Trophoblast cell (in vitro differentiated cells and primary cell): Measurements from ENCODE around the gene LDLRAD4.

Experiments
- DNase-seq, 2 donors: peaks; one replicate each; pipeline ENCODE4 v3.0.0-alpha.2; 2016
- H2AFZ ChIP-seq: 2 replicates; pipeline ENCODE4 v1.6.1; 2013; ENCODE audit warnings: low read length, moderate library complexity, mild to moderate bottlenecking; ENCODE audit not compliant: insufficient read depth, poor library complexity
- H2AK5ac ChIP-seq: 2 replicates; pipeline ENCODE4 v1.6.1; 2013; ENCODE audit warnings: mild to moderate bottlenecking, low read length
- H2BK120ac ChIP-seq: 2 replicates; pipeline ENCODE4 v1.6.1; 2013; ENCODE audit warnings: low read length, mild to moderate bottlenecking, moderate library complexity; ENCODE audit not compliant: insufficient read depth, poor library complexity
- H2BK12ac ChIP-seq: 2 replicates; pipeline ENCODE4 v1.6.1; 2013; ENCODE audit warnings: mild to moderate bottlenecking, low read length, moderate library complexity
- H2BK5ac ChIP-seq: 2 replicates; pipeline ENCODE4 v1.6.1; 2013; ENCODE audit warnings: low read length, low read depth, moderate library complexity, mild to moderate bottlenecking; ENCODE audit not compliant: poor library complexity
- H3K14ac ChIP-seq: 2 replicates; pipeline ENCODE4 v1.6.1; 2013; ENCODE audit warnings: mild to moderate bottlenecking, low read length
- H3K18ac ChIP-seq: 2 replicates; pipeline ENCODE4 v1.6.1; 2013; ENCODE audit warnings: mild to moderate bottlenecking, low read length
- H3K23ac ChIP-seq: 2 replicates; pipeline ENCODE4 v1.6.1; 2013; ENCODE audit warnings: low read length
- H3K27ac ChIP-seq: 2 replicates; pipeline ENCODE4 v1.5.1; 2013; ENCODE audit warnings: low read depth, mild to moderate bottlenecking, inconsistent platforms, low read length, moderate library complexity
- H3K27me3 ChIP-seq: 2 replicates; pipeline ENCODE4 v1.6.1; 2013; ENCODE audit warnings: inconsistent platforms, mild to moderate bottlenecking, low read length, moderate library complexity; ENCODE audit not compliant: insufficient read depth
- H3K36me3 ChIP-seq, 2 experiments: 1 replicate in 1 of 2; 2 replicates in 1 of 2; pipeline ENCODE4 v1.6.1; 2013; ENCODE audit warnings: low read length in 2 of 2, mild to moderate bottlenecking in 2 of 2, moderate library complexity in 1 of 2; ENCODE audit not compliant: insufficient read depth in 2 of 2, control insufficient read depth in 1 of 2
- H3K4ac ChIP-seq: 2 replicates; pipeline ENCODE4 v1.6.1; 2013; ENCODE audit warnings: low read depth, mild to moderate bottlenecking, low read length, moderate library complexity
- H3K4me1 ChIP-seq, 2 experiments: 1 replicate in 1 of 2; 2 replicates in 1 of 2; pipeline ENCODE4 v1.6.1; 2013; ENCODE audit warnings: low read length in 2 of 2, mild to moderate bottlenecking in 2 of 2, moderate library complexity in 1 of 2; ENCODE audit not compliant: insufficient read depth in 2 of 2, control insufficient read depth in 1 of 2
- H3K4me2 ChIP-seq: 2 replicates; pipeline ENCODE4 v1.6.1; 2013; ENCODE audit warnings: inconsistent platforms, mild to moderate bottlenecking, low read length, moderate library complexity
- H3K4me3 ChIP-seq: 2 replicates; pipeline ENCODE4 v1.5.1; 2013; ENCODE audit warnings: mild to moderate bottlenecking, low read depth, low read length, inconsistent platforms
- H3K79me1 ChIP-seq: one replicate; pipeline ENCODE4 v1.6.1; 2013; ENCODE audit warnings: low read length
- H3K79me2 ChIP-seq: 2 replicates; pipeline ENCODE4 v1.6.1; 2013; ENCODE audit warnings: low read length, mild to moderate bottlenecking; ENCODE audit not compliant: control insufficient read depth, insufficient read depth, poor library complexity
- H3K9ac ChIP-seq: 2 replicates; pipeline ENCODE4 v1.6.1; 2013; ENCODE audit warnings: mild to moderate bottlenecking, low read length
- H3K9me3 ChIP-seq: 2 replicates; pipeline ENCODE4 v1.6.1; 2013; ENCODE audit warnings: low read depth, mild to moderate bottlenecking, control low read depth, inconsistent platforms, low read length; ENCODE audit not compliant: insufficient read depth
- H4K12ac ChIP-seq: 2 replicates; pipeline ENCODE4 v1.6.1; 2013; ENCODE audit warnings: low read depth, mild to moderate bottlenecking, low read length, moderate library complexity
- H4K8ac ChIP-seq: 2 replicates; pipeline ENCODE4 v1.6.1; 2013; ENCODE audit warnings: low read depth, mild to moderate bottlenecking, low read length, moderate library complexity
- H4K91ac ChIP-seq: one replicate; pipeline ENCODE4 v1.6.1; 2013; ENCODE audit warnings: low read depth, mild to moderate bottlenecking, low read length, moderate library complexity
- WGBS: extraction: QIAGEN DNeasy Blood & Tissue Kit; methylation state at CpG from one replicate; pipeline ENCODE4 v1.1.7; 2013; ENCODE audit warnings: missing lambda C conversion rate; ENCODE audit not compliant: insufficient read length, insufficient coverage; ENCODE audit errors: extremely low coverage; 5-methylcytosine and 5-hydroxymethylcytosine counted together

Gene LDLRAD4

DNA sequence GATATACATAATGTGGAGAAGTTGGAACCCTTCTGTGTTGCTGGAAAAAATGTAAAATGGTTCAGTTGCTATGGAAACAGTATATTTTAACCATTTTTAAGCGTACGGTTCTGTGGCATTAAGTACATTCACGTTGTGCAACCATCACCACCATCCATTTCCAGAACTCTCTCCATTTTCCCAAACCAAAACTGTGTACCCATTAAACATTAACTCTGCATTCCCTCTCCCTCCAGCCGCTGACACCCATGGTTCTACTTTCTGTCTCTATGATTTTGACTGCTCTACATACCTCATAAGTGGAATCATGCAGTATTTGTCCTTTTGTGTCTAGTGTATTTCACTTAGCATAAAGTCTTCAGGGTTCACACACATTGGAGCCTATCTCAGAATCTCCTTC is 67.3 kb downstream of the LDLRAD4 start:
- no peak overlapping the region for H3K14ac ChIP-seq
- H3K79me1 ChIP-seq = no peaks in the 10 kb centered on the region
- H3K36me3 ChIP-seq = peaks cover 0 to 2% of the 10 kb centered on the region in 2 experiments
- no peak overlapping the region for H2BK5ac ChIP-seq
- H2AK5ac ChIP-seq = no peak overlapping the region
- no peak overlapping the region for H2AFZ ChIP-seq
- no peaks in the 10 kb centered on the region for H3K27me3 ChIP-seq
- no peak for DNase-seq
- no peak overlapping the region for H2BK120ac ChIP-seq
- no peak overlapping the region for H3K23ac ChIP-seq
- H3K9ac ChIP-seq = no peak overlapping the region
- peaks cover 2% of the 10 kb centered on the region for H3K9me3 ChIP-seq
- H2BK12ac ChIP-seq = no peak overlapping the region
- no peak overlapping the region for H3K18ac ChIP-seq
- WGBS = no CpG with 5 or more reads among the region's 4 CpGs
- H4K8ac ChIP-seq = no peak overlapping the region
- H4K12ac ChIP-seq = no peak overlapping the region
- H3K27ac ChIP-seq = no peak overlapping the region
- H3K4me3 ChIP-seq = no peak overlapping the region
- no peak overlapping the region for H4K91ac ChIP-seq
- H3K4me1 ChIP-seq = peaks cover 0 to 4% of the 10 kb centered on the region in 2 experiments
- H3K4me2 ChIP-seq = no peak overlapping the region
- no peaks in the 10 kb centered on the region for H3K79me2 ChIP-seq
- H3K4ac ChIP-seq = no peak overlapping the region

DNA sequence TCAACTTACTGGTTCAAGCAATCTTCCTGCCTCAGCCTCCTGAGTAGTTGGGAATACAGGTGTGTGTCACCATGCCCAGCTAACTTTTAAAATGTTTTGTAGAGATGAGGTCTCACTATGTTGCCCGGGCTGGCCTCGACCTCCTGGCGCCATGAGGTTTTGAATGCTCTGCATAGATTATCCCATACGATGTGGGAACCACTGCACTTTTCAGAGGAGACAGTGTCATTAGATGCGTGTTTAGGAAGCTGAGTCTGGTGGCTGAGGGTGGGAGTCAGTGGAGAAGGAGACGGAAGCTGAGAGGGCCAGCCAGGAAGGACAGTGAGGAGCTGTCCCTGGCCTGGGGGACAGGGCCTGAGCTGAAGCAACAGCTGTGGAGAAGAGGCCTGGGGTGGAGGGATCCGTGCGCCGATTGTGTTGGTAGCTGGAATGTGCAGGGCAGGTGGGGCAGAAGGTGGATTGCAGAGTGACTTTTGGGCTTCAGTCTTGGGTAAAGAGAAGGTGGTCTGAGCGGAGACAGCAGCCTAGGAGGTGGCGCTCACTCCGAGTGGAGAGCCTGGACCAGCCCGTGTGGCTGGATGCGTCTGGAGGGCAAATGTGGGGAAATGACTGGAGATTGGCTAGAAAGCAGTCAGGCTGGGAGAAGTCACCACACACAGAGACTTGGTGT is 68.0 kb downstream of the LDLRAD4 start:
- Histone ChIP-seq H2BK5ac (no peak overlapping the region), H3K23ac (no peak overlapping the region), H2BK120ac (no peak overlapping the region), H3K27me3 (no peaks in the 10 kb centered on the region), H3K4me2 (no peak overlapping the region), H2AFZ (no peak overlapping the region), H3K4me3 (no peak overlapping the region), H3K14ac (no peak overlapping the region), H3K4ac (no peak overlapping the region), H3K4me1 (peaks cover 0 to 4% of the 10 kb centered on the region in 2 experiments), H2BK12ac (no peak overlapping the region), H3K36me3 (peaks cover 0 to 2% of the 10 kb centered on the region in 2 experiments), H3K27ac (no peak overlapping the region), H3K79me1 (no peaks in the 10 kb centered on the region), H3K9ac (no peak overlapping the region), H3K9me3 (peaks cover 2% of the 10 kb centered on the region), H4K91ac (no peak overlapping the region), H4K8ac (no peak overlapping the region), H3K18ac (no peak overlapping the region), H2AK5ac (no peak overlapping the region), H4K12ac (no peak overlapping the region), H3K79me2 (no peaks in the 10 kb centered on the region)
- no CpG with 5 or more reads among the region's 14 CpGs for WGBS
- DNase-seq = no peak

- Histone ChIP-seq H3K9ac (no peak overlapping the region), H3K79me2 (no peaks in the 10 kb centered on the region), H3K9me3 (peaks cover 2% of the 10 kb centered on the region), H3K4ac (no peak overlapping the region), H3K79me1 (no peaks in the 10 kb centered on the region), H4K12ac (no peak overlapping the region), H3K27ac (no peak overlapping the region), H3K23ac (no peak overlapping the region), H3K4me1 (peaks cover 4 to 5% of the 10 kb centered on the region in 2 experiments), H2AFZ (no peak overlapping the region), H4K91ac (no peak overlapping the region), H3K18ac (no peak overlapping the region), H2BK5ac (no peak overlapping the region), H2BK12ac (no peak overlapping the region), H2BK120ac (no peak overlapping the region), H3K14ac (no peak overlapping the region), H2AK5ac (no peak overlapping the region), H3K27me3 (no peaks in the 10 kb centered on the region), H4K8ac (no peak overlapping the region), H3K36me3 (peaks cover 0 to 2% of the 10 kb centered on the region in 2 experiments), H3K4me2 (no peak overlapping the region), H3K4me3 (no peak overlapping the region)
- no CpG with 5 or more reads among the region's 6 CpGs for WGBS
- no peak for DNase-seq
These were observed 68.8 kb downstream of the LDLRAD4 start for GRCh38 chr18:13287372-13287771.

DNA sequence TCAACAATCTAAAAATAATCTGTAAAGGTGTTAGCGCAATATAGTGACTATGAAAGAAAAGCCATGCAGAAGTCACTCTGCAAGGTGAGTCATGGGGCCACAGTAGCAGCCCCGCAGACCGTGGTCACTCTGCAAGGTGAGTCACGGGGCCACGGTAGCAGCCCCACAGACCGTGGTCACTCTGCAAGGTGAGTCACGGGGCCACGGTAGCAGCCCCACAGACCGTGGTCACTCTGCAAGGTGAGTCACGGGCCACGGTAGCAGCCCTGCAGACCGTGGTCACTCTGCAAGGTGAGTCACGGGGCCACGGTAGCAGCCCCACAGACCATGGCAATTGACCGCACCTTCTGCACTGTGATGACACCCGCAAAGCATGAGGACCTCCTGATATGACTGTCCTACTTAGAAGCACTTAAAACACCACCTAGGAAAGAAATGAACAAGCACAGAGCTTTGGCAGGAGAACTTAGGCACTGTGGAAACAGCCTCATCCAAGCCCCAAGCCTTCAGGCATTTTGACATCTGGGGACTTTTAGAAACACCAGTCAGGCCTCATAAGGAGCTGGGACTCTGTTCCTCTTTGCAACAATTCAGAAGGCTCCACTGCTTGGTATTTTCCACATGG is 70.1 kb downstream of the LDLRAD4 start:
- Histone ChIP-seq H3K4ac (no peak overlapping the region), H2BK120ac (no peak overlapping the region), H3K27me3 (no peaks in the 10 kb centered on the region), H2AK5ac (no peak overlapping the region), H3K79me1 (no peaks in the 10 kb centered on the region), H3K4me2 (no peak overlapping the region), H3K18ac (no peak overlapping the region), H3K4me1 (peaks cover 10 to 11% of the 10 kb centered on the region in 2 experiments), H3K36me3 (no peaks in the 10 kb centered on the region), H2BK5ac (no peak overlapping the region), H2AFZ (no peak overlapping the region), H3K9ac (no peak overlapping the region), H4K12ac (no peak overlapping the region), H4K91ac (no peak overlapping the region), H3K4me3 (no peak overlapping the region), H3K23ac (no peak overlapping the region), H3K79me2 (no peaks in the 10 kb centered on the region), H3K27ac (no peak overlapping the region), H2BK12ac (no peak overlapping the region), H3K14ac (no peak overlapping the region), H4K8ac (no peak overlapping the region), H3K9me3 (peaks cover 2% of the 10 kb centered on the region)
- DNase-seq = no peak
- WGBS = no CpG with 5 or more reads among the region's 16 CpGs
